Stimulated activated naive CD8-positive, alpha-beta T cell treated with anti-CD3 and anti-CD28 coated beads, Interleukin-15, Interleukin-2, amounts not matched to agents 100 U/mL and 50 U/mL, for 24 hours (primary cell): ENCODE measurements around the gene CRY2.
"Not testable (repeated sequence)": the region's sequence is repeated elsewhere in the genome, so short reads cannot be mapped to it uniquely, and the experiment has no call there.

Experiments
- ATAC-seq: fragments of 150-1000 bp; cut with Tn5 transposase; one replicate; pipeline ENCODE4 v1.10.0; 2021
- DNase-seq: peaks from one replicate; pipeline ENCODE4 v3.0.0; 2021

CRY2 gene

DNA sequence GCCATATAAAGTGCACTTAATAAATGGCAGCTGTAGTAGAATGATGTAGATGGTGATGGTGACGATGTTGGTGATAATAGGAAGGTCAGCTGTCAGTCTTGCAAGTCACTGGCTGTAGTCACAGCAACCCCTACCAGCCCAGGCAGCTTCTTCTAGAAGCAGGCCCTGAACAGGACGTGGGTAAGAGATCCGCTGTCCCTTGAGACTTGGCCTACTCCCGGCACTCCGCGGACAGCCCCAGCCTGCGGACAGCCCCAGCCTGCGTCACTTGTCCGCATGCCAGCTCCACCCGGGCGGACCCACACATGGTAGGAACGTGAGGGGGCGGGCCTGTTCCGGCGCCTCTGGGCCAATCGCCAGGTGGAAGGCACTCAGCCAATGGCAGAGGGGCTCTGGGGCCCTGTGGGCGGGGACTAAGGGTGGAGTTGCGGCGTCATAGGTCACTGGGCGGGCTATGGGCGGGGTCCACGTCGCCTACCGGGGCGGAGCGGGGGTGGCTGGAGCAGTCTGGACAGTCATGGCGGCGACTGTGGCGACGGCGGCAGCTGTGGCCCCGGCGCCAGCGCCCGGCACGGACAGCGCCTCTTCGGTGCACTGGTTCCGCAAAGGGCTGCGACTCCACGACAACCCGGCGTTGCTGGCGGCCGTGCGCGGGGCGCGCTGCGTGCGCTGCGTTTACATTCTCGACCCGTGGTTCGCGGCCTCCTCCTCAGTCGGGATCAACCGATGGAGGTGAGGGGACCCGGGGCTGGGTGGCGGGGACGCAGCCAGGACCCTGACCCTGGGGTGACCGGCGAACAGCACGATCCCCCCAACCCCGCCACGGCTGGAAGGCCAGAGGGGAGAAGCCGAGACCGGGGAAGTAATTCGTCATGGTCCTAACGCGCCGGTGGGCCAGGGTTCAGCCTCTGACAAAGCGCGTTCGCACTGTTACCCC is at the start of gene CRY2:
TSS of gene CRY2 (plus strand) at position 502 of the 937 bp plus-strand sequence. CDS start at position 518, 16 bp downstream.
- DNase-seq (peak; percentile 100), ATAC-seq (peak; percentile 95)

- ATAC-seq (no peak), DNase-seq (no peak)
These were observed 48.4 kb upstream of the CRY2 start for GRCh38 chr11:45798793-45799441.

DNA sequence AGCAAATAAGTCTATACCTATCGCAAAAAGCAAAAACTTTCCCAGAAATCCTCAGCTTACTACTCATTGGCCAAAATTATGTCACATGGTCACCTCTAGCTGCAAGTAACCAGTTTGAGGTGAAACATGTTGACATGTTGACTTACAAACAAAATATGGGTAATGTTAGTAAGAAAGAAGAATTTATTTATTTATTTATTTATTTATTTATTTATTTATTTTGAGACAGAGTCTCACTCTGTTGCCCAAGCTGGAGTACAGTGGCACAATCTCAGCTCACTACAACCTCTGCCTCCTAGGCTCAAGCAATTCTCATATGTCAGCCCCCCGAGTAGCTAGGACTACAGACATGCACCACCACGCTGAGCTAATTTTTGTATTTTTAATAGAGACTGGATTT is 47.7 kb upstream of the CRY2 start:
- DNase-seq, result no peak
- ATAC-seq, result no peak

DNA sequence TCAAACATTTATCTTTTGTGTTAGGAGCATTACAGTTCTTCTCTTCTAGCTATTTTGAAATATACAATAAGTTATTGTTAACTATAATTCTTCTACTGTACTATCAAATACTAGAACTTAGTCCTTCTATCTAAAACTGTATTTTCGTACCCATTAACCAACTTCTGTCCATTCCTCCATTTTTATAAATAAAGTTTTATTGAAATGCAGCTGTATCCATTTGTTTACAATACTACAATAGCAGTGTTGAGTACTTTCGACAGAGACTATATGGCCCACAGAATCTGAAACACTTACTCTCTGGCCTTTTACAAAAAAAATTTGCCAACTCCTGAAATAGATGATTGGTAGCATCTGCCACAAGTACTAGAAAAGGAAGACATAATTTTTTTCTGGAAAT is 47.0 kb upstream of the CRY2 start:
- ATAC-seq (no peak), DNase-seq (no peak)

- no peak for DNase-seq
- ATAC-seq, result no peak
These were observed 45.5 kb upstream of the CRY2 start for GRCh38 chr11:45801723-45802315.

GRCh38 chr11:45802531-45803317 is 44.6 kb upstream of the CRY2 start:
- no peak for ATAC-seq
- no peak for DNase-seq

DNA sequence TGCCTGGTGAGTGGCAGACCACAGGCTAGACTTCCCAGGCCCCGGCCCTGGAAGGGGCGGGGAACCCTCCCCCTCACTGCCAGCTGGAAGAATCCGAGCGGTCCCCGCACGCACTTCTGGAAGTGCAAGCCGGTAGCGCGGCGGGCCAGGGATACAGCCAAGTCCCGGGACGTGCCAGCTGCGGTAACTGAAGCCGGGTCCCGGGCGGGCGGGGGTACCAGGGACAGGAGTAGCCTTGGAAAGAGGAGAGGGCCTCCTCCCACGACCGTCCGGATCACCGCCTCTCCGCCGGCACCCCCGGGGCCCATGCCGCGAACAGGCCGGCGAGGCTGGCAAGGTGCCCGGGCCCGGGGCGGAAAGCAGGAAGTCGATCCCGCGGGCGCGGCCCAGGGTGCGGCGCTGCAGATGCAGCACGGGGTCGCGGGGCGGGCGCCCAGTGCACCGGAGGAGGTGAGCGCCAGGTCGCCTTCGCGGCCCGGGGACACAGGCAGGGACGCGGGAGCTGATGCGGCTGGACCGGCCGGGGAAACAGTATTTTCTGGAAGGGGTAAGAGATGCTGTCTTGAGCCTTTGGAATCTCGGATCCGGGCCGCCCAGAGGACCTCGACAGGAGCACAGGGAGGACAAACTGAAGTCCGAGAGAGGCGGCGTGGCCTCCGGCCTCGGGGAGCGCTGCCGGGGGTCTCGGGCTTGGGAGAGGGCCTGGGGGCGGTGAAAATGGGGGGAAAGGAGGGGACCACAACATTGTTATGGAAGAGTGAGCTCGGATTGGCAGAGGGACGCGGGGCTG is 43.1 kb upstream of the CRY2 start:
- peak; percentile 40 for ATAC-seq
- DNase-seq, result peak; percentile 77

DNA sequence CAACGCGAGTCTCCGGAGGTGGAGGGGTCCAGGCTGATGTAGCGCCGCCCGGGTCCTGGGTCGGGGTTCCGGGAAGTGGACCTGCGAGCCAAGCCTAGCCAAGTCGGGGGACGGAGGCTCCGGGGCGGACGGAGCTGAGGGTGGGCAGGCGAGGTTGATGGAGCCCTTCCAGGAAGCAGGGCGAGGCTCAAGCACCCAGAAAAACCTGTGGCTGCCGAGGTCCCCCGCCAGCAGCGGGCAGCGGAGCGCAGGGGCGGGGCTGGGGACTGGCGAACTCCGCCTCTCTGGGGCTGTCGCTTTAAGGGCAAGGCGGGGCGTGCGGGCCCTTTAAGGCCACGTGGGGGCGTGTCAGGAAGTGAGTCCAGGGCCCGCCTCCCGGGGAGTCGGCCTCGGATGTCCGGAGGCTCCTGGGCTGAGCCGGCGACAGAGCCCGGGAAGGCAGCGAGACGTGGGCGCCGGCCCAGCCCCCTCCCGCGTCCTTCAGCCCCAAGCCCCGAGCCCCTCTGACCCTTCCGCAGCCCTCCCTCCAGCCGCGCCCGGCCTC is 42.4 kb upstream of the CRY2 start, which contains the start of gene SLC35C1:
TSS of gene SLC35C1 (plus strand) at position 389 of the 544 bp plus-strand sequence. CDS start 653 bp downstream, outside the sequence.
- ATAC-seq, result peak; percentile 94
- DNase-seq, result peak; percentile 99

GRCh38 chr11:45805305-45806071 is 41.8 kb upstream of the CRY2 start:
- DNase-seq, result no peak

DNA sequence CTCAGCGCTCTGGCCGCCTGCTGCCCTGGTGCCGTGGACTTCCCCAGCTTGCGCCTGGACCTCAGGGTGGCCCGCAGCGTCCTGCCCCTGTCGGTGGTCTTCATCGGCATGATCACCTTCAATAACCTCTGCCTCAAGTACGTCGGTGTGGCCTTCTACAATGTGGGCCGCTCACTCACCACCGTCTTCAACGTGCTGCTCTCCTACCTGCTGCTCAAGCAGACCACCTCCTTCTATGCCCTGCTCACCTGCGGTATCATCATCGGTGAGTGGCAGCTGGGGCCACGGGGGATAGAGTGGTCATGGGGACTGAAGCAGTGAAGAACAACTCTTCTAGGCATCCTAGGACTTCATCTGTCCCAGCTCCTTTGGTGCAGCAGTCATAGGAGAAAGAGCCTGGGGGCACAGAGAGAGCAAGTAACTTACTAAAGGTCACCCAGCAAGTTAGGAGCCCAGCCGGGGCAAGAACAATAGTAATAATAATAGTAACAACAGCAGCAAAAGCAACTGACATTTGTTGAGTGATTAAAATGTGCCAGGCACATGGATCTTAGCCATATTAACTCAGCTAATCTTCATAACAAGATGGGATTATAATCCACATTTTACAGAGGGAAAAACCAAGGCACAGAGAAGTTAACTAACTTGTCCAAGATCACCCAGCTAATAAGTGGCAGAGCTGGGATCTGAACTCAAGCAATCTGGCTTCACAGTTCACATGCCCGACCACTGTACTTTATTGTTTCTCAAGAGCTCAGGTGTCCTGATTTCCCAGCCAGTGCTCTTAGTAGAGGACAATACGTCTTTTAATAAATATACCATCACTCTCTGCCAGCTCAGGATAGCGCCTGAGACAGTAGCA is 41.0 kb upstream of the CRY2 start:
- ATAC-seq (no peak), DNase-seq (no peak)

More at GRCh38 chr11:45805305-45806071, 41.8 kb upstream of the CRY2 start:
- peak; percentile 29 for ATAC-seq

DNA sequence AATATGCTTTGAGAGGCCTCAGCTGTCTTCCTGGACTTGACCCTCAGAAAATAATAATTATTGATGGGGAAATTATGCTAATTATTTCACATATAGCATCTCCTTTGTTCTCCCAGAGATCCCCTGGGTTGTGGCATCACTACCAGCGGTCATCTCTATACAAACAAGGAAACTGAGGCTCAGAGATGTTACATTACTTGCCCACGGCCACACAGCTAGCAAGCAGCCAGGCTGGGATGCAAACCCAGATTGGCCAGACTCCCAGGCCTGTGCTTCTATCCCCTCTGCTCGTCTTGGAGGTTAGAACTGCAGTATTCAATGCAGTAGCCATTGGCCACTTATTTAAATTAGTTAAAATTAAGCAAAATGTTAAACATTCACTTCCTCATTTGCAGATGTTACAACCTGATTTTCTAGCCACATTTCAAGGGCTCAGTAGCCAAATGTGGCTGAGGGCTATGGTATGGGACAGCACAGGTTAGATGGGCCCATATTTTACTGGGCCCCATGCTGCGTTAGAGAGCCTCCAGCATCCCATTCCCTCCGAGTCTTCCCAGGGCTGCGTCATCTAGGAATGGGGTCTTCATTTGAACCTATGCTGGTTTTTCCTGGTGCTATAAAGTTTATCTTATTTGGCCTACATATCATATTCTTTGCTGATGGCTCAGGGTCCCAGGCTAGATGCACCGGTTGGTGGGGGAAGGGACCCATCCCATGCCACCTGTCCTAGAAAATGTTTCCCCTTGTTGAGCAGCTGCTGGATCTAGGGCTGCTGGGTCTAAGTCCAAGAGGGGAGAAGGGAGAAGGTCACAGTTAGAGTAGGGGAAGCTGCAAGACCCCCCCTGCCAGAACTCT is 40.1 kb upstream of the CRY2 start:
- ATAC-seq, result no peak

GRCh38 chr11:45807792-45808238 is 39.5 kb upstream of the CRY2 start:
- no peak for DNase-seq
- ATAC-seq, result no peak

More for the DNA sequence above, 40.1 kb upstream of the CRY2 start:
- no peak for DNase-seq

- DNase-seq, ATAC-seq: not testable (repeated sequence)
These were observed 38.8 kb upstream of the CRY2 start for GRCh38 chr11:45808427-45808826.

GRCh38 chr11:45809456-45810395 is 37.5 kb upstream of the CRY2 start:
- no peak for DNase-seq
- no peak for ATAC-seq

DNA sequence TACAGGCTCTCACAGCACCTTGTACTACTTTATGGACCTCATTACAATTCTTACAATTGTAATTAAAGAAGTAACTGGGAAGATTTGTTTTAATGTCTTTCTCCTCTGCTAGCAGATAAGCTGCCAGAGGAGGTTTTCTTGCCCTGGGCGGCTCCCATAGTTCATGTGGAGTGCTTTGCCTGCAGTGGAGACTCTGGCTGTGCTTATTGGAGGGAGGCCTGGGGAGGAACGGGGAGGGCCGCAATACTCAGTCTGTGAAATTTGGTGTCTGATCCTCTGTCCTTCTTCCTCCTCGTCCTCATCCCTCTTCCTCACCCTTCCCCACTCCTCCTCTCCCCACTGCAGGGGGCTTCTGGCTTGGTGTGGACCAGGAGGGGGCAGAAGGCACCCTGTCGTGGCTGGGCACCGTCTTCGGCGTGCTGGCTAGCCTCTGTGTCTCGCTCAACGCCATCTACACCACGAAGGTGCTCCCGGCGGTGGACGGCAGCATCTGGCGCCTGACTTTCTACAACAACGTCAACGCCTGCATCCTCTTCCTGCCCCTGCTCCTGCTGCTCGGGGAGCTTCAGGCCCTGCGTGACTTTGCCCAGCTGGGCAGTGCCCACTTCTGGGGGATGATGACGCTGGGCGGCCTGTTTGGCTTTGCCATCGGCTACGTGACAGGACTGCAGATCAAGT is 36.7 kb upstream of the CRY2 start:
- DNase-seq (no peak), ATAC-seq (no peak)

- no peak for DNase-seq
- ATAC-seq, result no peak
These were observed 36.2 kb upstream of the CRY2 start for GRCh38 chr11:45811109-45811435.
